ENCODE data around the gene RPS6KA2. TPM values are rescaled to one million over a fixed set of nuclear protein-coding genes. Genes with fewer than 3 reads are reported as not detected.
"Not testable (repeated sequence)": the region's sequence is repeated elsewhere in the genome, so short reads cannot be mapped to it uniquely, and the experiment has no call there.

Gene RPS6KA2
- total RNA-seq, 1 donor from 2014 or later: 124 TPM

- Mint-ChIP-seq H3K4me3 (ENCODE audit: unreplicated experiment) (no peak overlapping the region), H3K4me1 (ENCODE audit: low read depth) (peaks cover 71% of the 10 kb centered on the region), H3K36me3 (ENCODE audit: low read depth) (no peaks in the 10 kb centered on the region), H3K27me3 (ENCODE audit: low read depth) (no peaks in the 10 kb centered on the region), H3K27ac (ENCODE audit: unreplicated experiment) (no peak overlapping the region), H3K9me3 (ENCODE audit: low read depth) (no peaks in the 10 kb centered on the region)
- no peak for DNase-seq (ENCODE audit: low spot score)
- TF ChIP-seq, protein P1, sequence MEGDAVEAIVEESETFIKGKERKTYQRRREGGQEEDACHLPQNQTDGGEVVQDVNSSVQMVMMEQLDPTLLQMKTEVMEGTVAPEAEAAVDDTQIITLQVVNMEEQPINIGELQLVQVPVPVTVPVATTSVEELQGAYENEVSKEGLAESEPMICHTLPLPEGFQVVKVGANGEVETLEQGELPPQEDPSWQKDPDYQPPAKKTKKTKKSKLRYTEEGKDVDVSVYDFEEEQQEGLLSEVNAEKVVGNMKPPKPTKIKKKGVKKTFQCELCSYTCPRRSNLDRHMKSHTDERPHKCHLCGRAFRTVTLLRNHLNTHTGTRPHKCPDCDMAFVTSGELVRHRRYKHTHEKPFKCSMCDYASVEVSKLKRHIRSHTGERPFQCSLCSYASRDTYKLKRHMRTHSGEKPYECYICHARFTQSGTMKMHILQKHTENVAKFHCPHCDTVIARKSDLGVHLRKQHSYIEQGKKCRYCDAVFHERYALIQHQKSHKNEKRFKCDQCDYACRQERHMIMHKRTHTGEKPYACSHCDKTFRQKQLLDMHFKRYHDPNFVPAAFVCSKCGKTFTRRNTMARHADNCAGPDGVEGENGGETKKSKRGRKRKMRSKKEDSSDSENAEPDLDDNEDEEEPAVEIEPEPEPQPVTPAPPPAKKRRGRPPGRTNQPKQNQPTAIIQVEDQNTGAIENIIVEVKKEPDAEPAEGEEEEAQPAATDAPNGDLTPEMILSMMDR (IDR thresholded peaks at IDR 0.05): no peak
These were observed 43.7 kb downstream of the RPS6KA2 start for GRCh38 chr6:166583230-166583965.

DNA sequence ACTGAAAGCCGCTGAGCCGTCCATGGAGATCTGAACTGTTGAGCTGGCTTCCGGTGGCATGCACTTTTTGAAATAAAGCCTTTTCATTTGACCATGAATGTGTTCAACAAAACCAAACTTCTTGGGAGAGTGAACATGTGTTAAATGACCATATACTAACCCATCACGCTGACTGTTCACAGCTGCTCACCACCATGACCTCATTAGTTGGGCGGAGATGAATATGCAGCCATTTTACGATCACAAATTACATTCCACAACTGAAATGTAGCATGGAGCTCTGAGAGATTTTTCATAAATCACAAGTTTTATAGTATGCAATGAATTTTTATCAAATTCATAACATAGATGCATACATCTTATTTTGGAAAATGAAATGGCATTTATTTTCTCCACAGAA is 44.8 kb downstream of the RPS6KA2 start:
- DNase-seq (ENCODE audit: low spot score): no peak

DNA sequence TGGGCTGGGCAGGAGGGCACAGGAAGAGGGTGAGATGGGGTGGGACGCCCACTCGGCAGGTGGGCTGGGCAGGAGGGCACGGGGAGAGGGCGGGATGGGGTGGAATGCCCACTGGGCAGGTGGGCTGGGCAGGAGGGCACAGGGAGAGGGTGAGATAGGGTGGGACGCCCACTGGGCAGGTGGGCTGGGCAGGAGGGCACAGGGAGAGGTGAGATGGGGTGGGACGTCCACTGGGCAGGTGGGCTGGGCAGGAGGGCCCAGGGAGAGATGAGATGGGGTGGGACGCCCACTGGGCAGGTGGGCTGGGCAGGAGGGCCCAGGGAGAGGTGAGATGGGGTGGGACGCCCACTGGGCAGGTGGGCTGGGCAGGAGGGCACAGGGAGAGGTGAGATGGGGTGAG is 45.2 kb downstream of the RPS6KA2 start:
- not testable (repeated sequence) for H3K9me3 Mint-ChIP-seq (ENCODE audit: low read depth); DNase-seq (ENCODE audit: low spot score); H3K27me3 Mint-ChIP-seq (ENCODE audit: low read depth); H3K36me3 Mint-ChIP-seq (ENCODE audit: low read depth); H3K4me3 Mint-ChIP-seq (ENCODE audit: unreplicated experiment); H3K27ac Mint-ChIP-seq (ENCODE audit: unreplicated experiment)
- H3K4me1 Mint-ChIP-seq (ENCODE audit: low read depth): peaks cover 55% of the 10 kb centered on the region

More for the DNA sequence above, 44.8 kb downstream of the RPS6KA2 start:
- TF ChIP-seq, protein P1 (IDR thresholded peaks at IDR 0.05): no peak
- Mint-ChIP-seq H3K27me3 (ENCODE audit: low read depth) (no peaks in the 10 kb centered on the region), H3K4me1 (ENCODE audit: low read depth) (peaks cover 59% of the 10 kb centered on the region), H3K27ac (ENCODE audit: unreplicated experiment) (no peak overlapping the region), H3K4me3 (ENCODE audit: unreplicated experiment) (no peak overlapping the region), H3K36me3 (ENCODE audit: low read depth) (peaks cover 3% of the 10 kb centered on the region), H3K9me3 (ENCODE audit: low read depth) (no peaks in the 10 kb centered on the region)

GRCh38 chr6:166581091-166581511 is 46.0 kb downstream of the RPS6KA2 start:
- Mint-ChIP-seq H3K36me3 (ENCODE audit: low read depth) (peaks cover 8% of the 10 kb centered on the region), H3K27me3 (ENCODE audit: low read depth) (no peaks in the 10 kb centered on the region), H3K4me3 (ENCODE audit: unreplicated experiment) (no peak overlapping the region), H3K27ac (ENCODE audit: unreplicated experiment) (peak overlapping the region; percentile 66), H3K4me1 (ENCODE audit: low read depth) (peaks cover 48% of the 10 kb centered on the region), H3K9me3 (ENCODE audit: low read depth) (peaks cover 5% of the 10 kb centered on the region)
- DNase-seq (ENCODE audit: low spot score): no peak
- TF ChIP-seq, protein P1 (IDR thresholded peaks at IDR 0.05): no peak

GRCh38 chr6:166580076-166581050 is 46.7 kb downstream of the RPS6KA2 start:
- Mint-ChIP-seq H3K4me3 (ENCODE audit: unreplicated experiment) (no peak overlapping the region), H3K9me3 (ENCODE audit: low read depth) (peaks cover 6% of the 10 kb centered on the region), H3K4me1 (ENCODE audit: low read depth) (peaks cover 47% of the 10 kb centered on the region), H3K27ac (ENCODE audit: unreplicated experiment) (peak overlapping the region; percentile 66), H3K36me3 (ENCODE audit: low read depth) (peaks cover 9% of the 10 kb centered on the region), H3K27me3 (ENCODE audit: low read depth) (no peaks in the 10 kb centered on the region)
- no peak for DNase-seq (ENCODE audit: low spot score)
- TF ChIP-seq, protein P1 (IDR thresholded peaks at IDR 0.05): no peak
